Testis (tissue), 3 donors: ENCODE results near the gene C6orf15. TPM values are rescaled to one million over a fixed set of nuclear protein-coding genes. Genes with fewer than 3 reads are reported as not detected.
"Not testable (repeated sequence)": the region's sequence is repeated elsewhere in the genome, so short reads cannot be mapped to it uniquely, and the experiment has no call there.

ENCODE experiments used
- DNase-seq: peaks from one replicate; pipeline ENCODE4 v3.0.0-alpha.2; 2019
- H3K27ac ChIP-seq, 2 donors: fragments of 200-600 bp; sonication (generic); one replicate each; pipeline ENCODE4 v1.5.1; 2019
- H3K27me3 ChIP-seq: fragments of 200-600 bp; sonication (generic); one replicate; pipeline ENCODE4 v1.5.1; 2019
- H3K36me3 ChIP-seq: fragments of 200-600 bp; sonication (generic); one replicate; pipeline ENCODE4 v1.5.1; 2017; ENCODE audit warnings: low read depth; ENCODE audit errors: missing control alignments
- H3K4me1 ChIP-seq: fragments of 200-600 bp; sonication (generic); one replicate; pipeline ENCODE4 v1.5.1; 2019
- H3K4me3 ChIP-seq, 2 donors: fragments of 200-600 bp; sonication (generic); one replicate each; pipeline ENCODE4 v1.5.1; 2017 to 2019
- H3K9me3 ChIP-seq: fragments of 200-600 bp; sonication (generic); one replicate; pipeline ENCODE4 v1.5.1; 2017
- POLR2A ChIP-seq: fragments of 450-650 bp; IDR thresholded peaks from one replicate; pipeline ENCODE4 v1.6.1; 2017; ENCODE audit warnings: antibody characterized with exemption, mild to moderate bottlenecking, moderate library complexity
- WGBS, 2 donors: methylation state at CpG; one replicate each; pipeline ENCODE4 v1.1.5; 2018; 5-methylcytosine and 5-hydroxymethylcytosine counted together
- intact Hi-C: fragments of 100-400 bp; cut with DNase I; formaldehyde crosslinking; loops from one replicate; pipeline ENCODE4 v1.15.1; 2023; ENCODE audit warnings: low total_unique reads
- polyA plus RNA-seq: library from polyadenylated mRNA; stranded (reverse); fragments of 350-450 nt; fragmentation: Illumina TruSeq; extraction: RNeasy Lipid Tissue Mini Kit (QIAGEN cat#74804); gene quantifications from one replicate; pipeline ENCODE4 v1.2.3, GENCODE V29; 2014; ENCODE audit warnings: low read depth, low replicate concordance; ENCODE audit not compliant: insufficient read depth
- small RNA-seq, 2 donors: library from RNA; depleted of rRNA; stranded (forward); fragments of <200 nt; gene quantifications; one replicate each; pipeline ENCODE3, GENCODE V24; 2016
- total RNA-seq, 2 donors: library from RNA; depleted of rRNA; stranded (reverse); fragments of >200 nt; gene quantifications; one replicate each; pipeline ENCODE4 v1.2.3, GENCODE V29; 2016
- TF ChIP-seq, protein P1 (sequence below), 3 experiments: fragments of 450-650 bp in 2 of 3; fragments of 200-600 bp in 1 of 3; sonication (generic) in 1 of 3; IDR thresholded peaks; one replicate each; pipeline ENCODE4 v1.5.1; 2016 to 2019; ENCODE audit warnings: antibody characterized with exemption in 3 of 3, mild to moderate bottlenecking in 2 of 3, moderate library complexity in 1 of 3

The C6orf15 gene
- total and polyA plus RNA-seq, 3 donors from 2014 or later, result not detected

DNA sequence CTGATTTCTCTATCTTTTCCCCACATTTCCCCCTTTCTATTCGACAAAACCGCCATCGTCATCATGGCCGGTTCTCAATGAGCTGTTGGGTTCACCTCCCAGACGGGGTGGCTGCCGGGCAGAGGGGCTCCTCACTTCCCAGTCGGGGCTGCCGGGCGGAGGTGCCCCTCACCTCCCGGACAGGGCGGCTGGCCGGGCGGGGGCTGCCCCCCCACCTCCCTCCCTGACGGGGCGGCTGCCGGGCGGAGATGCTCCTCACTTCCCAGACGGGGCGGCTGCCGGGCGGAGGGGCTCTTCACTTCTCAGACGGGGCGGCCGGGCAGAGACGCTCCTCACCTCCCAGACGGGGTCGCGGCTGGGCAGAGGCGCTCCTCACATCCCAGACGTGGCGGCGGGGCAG is 45.3 kb downstream of the C6orf15 start:
- H3K4me1 ChIP-seq, H3K36me3 ChIP-seq, H3K27me3 ChIP-seq, H3K9me3 ChIP-seq, DNase-seq, H3K27ac ChIP-seq: not testable (repeated sequence)
- intact Hi-C loops, result loop anchor here (5.0 kb wide), 1 partner anchor 150 kb away; no protein-coding TSS in a partner anchor
- WGBS, 2 donors, result 58 to 95% methylated on average over 15 to 25 of the region's 32 CpGs
- H3K4me3 ChIP-seq, result peak overlapping the region in 1 of 2 donors; percentile 17

DNA sequence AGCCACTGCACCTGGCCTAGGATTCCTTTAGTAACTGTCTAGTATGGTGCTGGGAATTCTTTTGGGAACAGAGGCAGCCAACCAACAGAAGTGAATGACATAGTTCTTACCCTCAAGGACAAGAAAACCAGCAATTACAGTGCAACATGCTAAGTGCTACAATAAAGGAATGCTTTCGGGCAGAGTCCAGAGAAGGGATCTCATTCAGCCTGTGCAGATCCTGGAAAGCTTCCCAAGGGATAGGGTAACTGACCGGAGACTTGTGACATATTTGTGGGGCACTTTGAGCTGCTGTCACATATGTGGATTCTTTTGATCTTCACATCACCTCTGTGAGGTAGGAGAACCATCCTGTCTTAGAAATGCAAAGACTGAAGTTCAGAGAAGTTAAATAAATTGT is 46.8 kb downstream of the C6orf15 start:
- no peaks in the 10 kb centered on the region for H3K36me3 ChIP-seq
- H3K27me3 ChIP-seq, result no peaks in the 10 kb centered on the region
- no peaks in the 10 kb centered on the region for H3K9me3 ChIP-seq
- intact Hi-C loops, result loop anchor here (5.0 kb wide), 1 partner anchor 148 kb away; no protein-coding TSS in a partner anchor
- DNase-seq, result no peak
- no peaks in the 10 kb centered on the region for H3K4me1 ChIP-seq
- H3K27ac ChIP-seq, result no peak overlapping the region
- 67 to 70% methylated on average over 2 of the region's 2 CpGs for WGBS, 2 donors
- TF ChIP-seq, protein P1, sequence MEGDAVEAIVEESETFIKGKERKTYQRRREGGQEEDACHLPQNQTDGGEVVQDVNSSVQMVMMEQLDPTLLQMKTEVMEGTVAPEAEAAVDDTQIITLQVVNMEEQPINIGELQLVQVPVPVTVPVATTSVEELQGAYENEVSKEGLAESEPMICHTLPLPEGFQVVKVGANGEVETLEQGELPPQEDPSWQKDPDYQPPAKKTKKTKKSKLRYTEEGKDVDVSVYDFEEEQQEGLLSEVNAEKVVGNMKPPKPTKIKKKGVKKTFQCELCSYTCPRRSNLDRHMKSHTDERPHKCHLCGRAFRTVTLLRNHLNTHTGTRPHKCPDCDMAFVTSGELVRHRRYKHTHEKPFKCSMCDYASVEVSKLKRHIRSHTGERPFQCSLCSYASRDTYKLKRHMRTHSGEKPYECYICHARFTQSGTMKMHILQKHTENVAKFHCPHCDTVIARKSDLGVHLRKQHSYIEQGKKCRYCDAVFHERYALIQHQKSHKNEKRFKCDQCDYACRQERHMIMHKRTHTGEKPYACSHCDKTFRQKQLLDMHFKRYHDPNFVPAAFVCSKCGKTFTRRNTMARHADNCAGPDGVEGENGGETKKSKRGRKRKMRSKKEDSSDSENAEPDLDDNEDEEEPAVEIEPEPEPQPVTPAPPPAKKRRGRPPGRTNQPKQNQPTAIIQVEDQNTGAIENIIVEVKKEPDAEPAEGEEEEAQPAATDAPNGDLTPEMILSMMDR (IDR thresholded peaks at IDR 0.05), result no peak
- TF ChIP-seq POLR2A, result no peak
- H3K4me3 ChIP-seq, result no peak overlapping the region

DNA sequence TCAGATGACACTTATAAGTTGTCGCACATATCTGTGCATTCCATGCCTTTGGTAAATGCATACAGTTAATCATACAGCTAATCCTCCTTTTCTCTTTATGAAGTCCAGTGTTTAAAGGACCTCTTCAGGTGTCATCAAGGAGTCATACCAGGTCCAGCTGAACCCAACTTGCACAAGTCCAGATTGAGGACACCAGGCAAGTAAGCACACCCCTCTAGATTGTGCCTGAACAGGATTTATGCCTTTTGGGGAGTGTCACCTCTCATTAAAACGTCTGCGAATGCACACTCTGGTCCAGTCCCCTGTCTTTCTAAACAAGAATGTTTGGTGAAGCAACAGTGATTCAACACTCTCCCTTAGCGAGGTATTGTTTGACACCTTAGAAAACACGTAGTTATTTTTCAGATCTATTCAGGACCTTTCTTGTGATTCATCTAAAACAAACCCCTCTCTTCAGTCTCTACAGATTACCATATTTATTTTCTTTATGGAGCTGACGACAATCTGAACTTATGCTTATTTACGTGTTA is 48.4 kb downstream of the C6orf15 start:
- DNase-seq, result no peak
- TF ChIP-seq, protein P1 (IDR thresholded peaks at IDR 0.05), result no peak
- no peak for TF ChIP-seq POLR2A
- Histone ChIP-seq H3K9me3 (no peaks in the 10 kb centered on the region), H3K36me3 (no peaks in the 10 kb centered on the region), H3K27me3 (no peaks in the 10 kb centered on the region), H3K4me1 (no peaks in the 10 kb centered on the region), H3K4me3 (no peak overlapping the region), H3K27ac (no peak overlapping the region)
- WGBS, 2 donors, result 80 to 88% methylated on average over 7 of the region's 7 CpGs
- intact Hi-C loops, result no loop called here

Small RNA genes within 50 kb of the gene (small RNA-seq; reads per million reads assigned to genes)
- gene POLR2LP1, result 0 reads per million in 2 donors
- gene RNU6-1133P, result 0 reads per million in 2 donors

Other genes starting within 250 kb of the C6orf15 start
- gene DDR1, start 228.1 kb downstream of the C6orf15 start, total RNA-seq, result 10 to 100 TPM; 94.6 to 97.6 TPM
- 33.8 TPM for gene DDR1, start 228.1 kb downstream of the C6orf15 start, polyA plus RNA-seq
- 10 to 100 TPM; 23.0 to 30.6 TPM for gene GTF2H4, start 204.4 kb downstream of the C6orf15 start, total RNA-seq
- gene GTF2H4, start 204.4 kb downstream of the C6orf15 start, polyA plus RNA-seq, result 38.1 TPM
- 10 to 100 TPM; 36.5 to 45.5 TPM for gene VARS2, start 198.3 kb downstream of the C6orf15 start, total RNA-seq
- 31.4 TPM for gene VARS2, start 198.3 kb downstream of the C6orf15 start, polyA plus RNA-seq
- gene SFTA2, start 180.4 kb downstream of the C6orf15 start, total RNA-seq, result not detected
- 0.94 TPM for gene SFTA2, start 180.4 kb downstream of the C6orf15 start, polyA plus RNA-seq
- under 1 TPM in 1 of 2 donors, not detected in 1; 0.19 TPM for gene MUCL3, start 171.6 kb downstream of the C6orf15 start, total RNA-seq
- gene MUCL3, start 171.6 kb downstream of the C6orf15 start, polyA plus RNA-seq, result 0.45 TPM
- not detected for gene MUC21, start 128.9 kb downstream of the C6orf15 start, total RNA-seq
- 0.12 TPM for gene MUC21, start 128.9 kb downstream of the C6orf15 start, polyA plus RNA-seq
- gene MUC22, start 102.1 kb downstream of the C6orf15 start, total RNA-seq, result under 1 TPM; 0.31 to 0.87 TPM
- 0.21 TPM for gene MUC22, start 102.1 kb downstream of the C6orf15 start, polyA plus RNA-seq
- gene PSORS1C1, start 2.2 kb upstream of the C6orf15 start, total RNA-seq, result 10 to 100 TPM; 28.0 to 32.7 TPM
- gene PSORS1C1, start 2.2 kb upstream of the C6orf15 start, polyA plus RNA-seq, result 126 TPM
- gene CDSN, start 7.9 kb upstream of the C6orf15 start, total RNA-seq, result under 1 TPM in 1 of 2 donors, not detected in 1; 0.06 TPM
- gene CDSN, start 7.9 kb upstream of the C6orf15 start, polyA plus RNA-seq, result 0.32 TPM
- gene PSORS1C2, start 26.5 kb upstream of the C6orf15 start, total RNA-seq, result not detected
- gene PSORS1C2, start 26.5 kb upstream of the C6orf15 start, polyA plus RNA-seq, result not detected
- 10 to 100 TPM; 86.4 to 93.2 TPM for gene CCHCR1, start 45.2 kb upstream of the C6orf15 start, total RNA-seq
- 174 TPM for gene CCHCR1, start 45.2 kb upstream of the C6orf15 start, polyA plus RNA-seq
- gene TCF19, start 46.0 kb upstream of the C6orf15 start, total RNA-seq, result 1 to 10 TPM; 3.6 to 3.7 TPM
- 4.7 TPM for gene TCF19, start 46.0 kb upstream of the C6orf15 start, polyA plus RNA-seq
- 1 to 10 TPM; 1.3 to 4.2 TPM for gene POU5F1, start 58.1 kb upstream of the C6orf15 start, total RNA-seq
- 3.0 TPM for gene POU5F1, start 58.1 kb upstream of the C6orf15 start, polyA plus RNA-seq
- 100 to 1,000 TPM; 104 to 135 TPM for gene HLA-C, start 159.5 kb upstream of the C6orf15 start, total RNA-seq
- gene HLA-C, start 159.5 kb upstream of the C6orf15 start, polyA plus RNA-seq, result 213 TPM
- gene HLA-B, start 244.6 kb upstream of the C6orf15 start, total RNA-seq, result 100 to 1,000 TPM; 425 to 439 TPM
- gene HLA-B, start 244.6 kb upstream of the C6orf15 start, polyA plus RNA-seq, result 943 TPM